ENCODE data around the gene PSTPIP2. TPM values are rescaled to one million over a fixed set of nuclear protein-coding genes. Genes with fewer than 3 reads are reported as not detected.
"Not testable (repeated sequence)": the region's sequence is repeated elsewhere in the genome, so short reads cannot be mapped to it uniquely, and the experiment has no call there.

PSTPIP2 gene
- total RNA-seq, 2 donors from 2014 or later, result 5.7 to 8.9 TPM

DNA sequence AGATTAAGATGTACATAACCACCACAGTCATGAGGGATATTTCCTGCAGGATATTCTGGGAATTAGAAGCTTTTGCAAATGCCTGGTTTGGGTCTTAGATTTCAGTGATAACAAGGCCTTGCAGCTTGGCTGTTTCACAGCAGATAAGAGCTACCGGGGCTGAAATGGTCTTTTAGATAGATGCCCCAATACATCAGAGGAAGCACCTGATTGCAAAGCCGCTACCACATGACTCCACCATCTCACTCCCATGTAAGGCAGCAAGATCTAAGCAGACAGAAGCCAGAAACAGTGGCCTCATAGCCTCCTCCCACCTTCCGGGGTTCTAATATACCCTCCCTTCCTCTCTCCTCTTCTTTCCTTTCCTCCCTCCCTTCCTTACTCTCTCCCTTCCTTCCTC, 73.8 kb downstream of the PSTPIP2 start:
- intact Hi-C loops (cut with DNase I), result loop anchor here in 1 of 2 donors (10.0 kb wide), 1 partner anchor 67 kb away; no protein-coding TSS in a partner anchor
- DNase-seq (ENCODE audit: low spot score), result no peak

DNA sequence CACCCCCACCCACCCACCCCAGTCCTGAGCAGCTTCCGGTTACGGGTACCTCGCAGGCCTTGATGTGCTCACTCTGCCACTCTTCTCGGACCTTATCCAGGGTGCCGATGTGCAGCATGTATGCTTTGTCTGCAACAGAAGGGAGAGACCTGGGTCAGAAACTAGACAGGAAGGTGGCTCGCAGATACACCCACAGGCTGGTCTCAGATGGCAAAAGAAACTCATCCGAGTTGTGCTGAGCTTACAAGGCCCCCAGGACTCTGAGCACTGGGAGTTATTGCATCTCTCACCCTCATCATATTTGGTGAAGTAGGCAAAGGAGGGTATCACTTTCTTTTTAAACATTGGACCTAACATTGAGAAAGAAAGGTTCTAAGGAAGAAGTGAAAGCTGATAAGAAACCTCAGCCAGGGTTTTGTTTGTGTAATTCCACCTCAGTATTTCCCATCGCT, 74.3 kb downstream of the PSTPIP2 start:
- DNase-seq (ENCODE audit: low spot score), result no peak
- intact Hi-C loops (cut with DNase I), result loop anchor here in 1 of 2 donors (10.0 kb wide), 1 partner anchor 67 kb away; no protein-coding TSS in a partner anchor

GRCh38 chr18:45995461-45995860, 76.6 kb downstream of the PSTPIP2 start:
- no peak for DNase-seq (ENCODE audit: low spot score)
- intact Hi-C loops (cut with DNase I), result loop anchor here in 1 of 2 donors (10.0 kb wide), 1 partner anchor 69 kb away; no protein-coding TSS in a partner anchor

GRCh38 chr18:45993438-45993837, 78.6 kb downstream of the PSTPIP2 start:
- intact Hi-C loops (cut with DNase I), result loop anchor here in 1 of 2 donors (10.0 kb wide), 1 partner anchor 71 kb away; no protein-coding TSS in a partner anchor
- no peak for DNase-seq (ENCODE audit: low spot score)

- DNase-seq (ENCODE audit: low spot score), result not testable (repeated sequence)
- intact Hi-C loops (cut with DNase I), result loop anchor here in 1 of 2 donors (10.0 kb wide), 1 partner anchor 72 kb away; no protein-coding TSS in a partner anchor
Measured at GRCh38 chr18:45992527-45992926, 79.5 kb downstream of the PSTPIP2 start.

- intact Hi-C loops (cut with DNase I), result loop anchor here in 1 of 2 donors (10.0 kb wide), 1 partner anchor 73 kb away; no protein-coding TSS in a partner anchor
- DNase-seq (ENCODE audit: low spot score), result no peak
Measured at GRCh38 chr18:45991788-45992187, 80.3 kb downstream of the PSTPIP2 start.

DNA sequence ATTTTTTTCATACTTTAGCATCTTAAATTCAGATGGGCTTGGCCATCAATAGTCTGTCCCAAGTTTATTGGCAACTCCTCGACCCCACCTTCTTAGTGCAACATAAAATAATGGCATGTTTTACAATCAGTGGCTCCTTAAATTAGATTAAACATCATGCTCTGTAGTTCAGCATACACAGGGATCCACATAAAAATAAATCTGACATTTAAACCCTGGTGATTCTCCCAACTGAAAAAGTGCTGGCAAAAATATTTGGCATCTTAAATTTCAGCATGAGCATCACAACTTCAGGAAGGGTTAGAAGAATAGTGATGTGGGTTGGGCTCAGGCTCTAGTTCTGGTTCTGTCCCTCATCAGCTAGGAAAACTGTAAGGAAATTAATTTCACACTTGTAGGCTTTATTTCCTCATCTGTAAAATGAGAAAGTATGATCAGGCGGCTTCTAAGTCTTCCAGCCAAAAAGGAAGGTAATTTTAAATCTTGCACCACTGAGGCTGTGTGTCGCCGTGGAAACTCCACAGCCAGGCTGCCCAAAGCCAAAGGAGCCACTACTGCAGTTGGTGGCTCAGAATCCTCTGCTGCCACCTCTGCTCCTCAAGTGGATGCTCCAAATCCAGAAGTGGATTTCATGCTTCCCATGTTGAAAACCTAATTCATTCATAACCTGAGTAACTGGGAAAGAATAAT, 87.4 kb downstream of the PSTPIP2 start:
- DNase-seq (ENCODE audit: low spot score), result no peak
- intact Hi-C loops (cut with DNase I), result no loop called here

DNA sequence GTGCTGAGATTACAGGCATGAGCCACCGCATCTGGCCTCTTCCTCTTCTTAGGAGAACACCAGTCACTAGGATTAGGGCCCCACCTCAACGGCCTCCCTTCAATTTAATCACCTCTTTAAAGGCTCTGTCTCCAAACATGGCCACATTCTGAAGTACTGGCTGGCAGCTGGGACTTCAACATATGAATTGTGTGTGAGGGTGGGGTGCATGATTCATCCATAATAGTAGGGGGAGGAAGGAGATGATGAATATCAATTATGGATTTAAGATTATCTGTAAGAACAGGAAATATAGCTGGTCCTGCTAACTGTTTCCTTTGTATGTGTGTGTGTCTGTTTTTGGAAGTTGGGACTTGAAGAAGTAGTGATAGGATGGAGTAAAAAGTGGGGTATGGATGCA, 90.2 kb downstream of the PSTPIP2 start:
- intact Hi-C loops (cut with DNase I), result no loop called here
- DNase-seq (ENCODE audit: low spot score), result no peak

DNA sequence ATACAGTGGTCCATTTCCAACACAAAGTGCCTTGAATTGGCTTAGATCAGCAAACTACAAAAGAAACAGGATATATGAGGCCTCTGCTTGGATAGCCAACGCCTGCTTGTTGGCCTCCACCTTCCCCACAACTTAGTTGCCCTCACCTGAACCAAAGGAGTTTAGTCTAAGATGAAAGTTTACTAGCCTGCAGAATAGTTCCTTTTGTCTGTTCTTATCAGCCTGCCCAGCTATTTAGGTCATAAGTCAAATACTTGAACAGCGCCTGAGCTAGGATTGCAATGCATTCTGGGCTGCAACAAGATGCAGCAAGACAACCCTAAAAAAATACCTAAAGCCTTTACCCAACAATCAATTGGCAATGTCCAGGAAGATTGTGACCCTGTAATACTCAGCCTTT, 91.8 kb downstream of the PSTPIP2 start:
- intact Hi-C loops (cut with DNase I), result no loop called here
- no peak for DNase-seq (ENCODE audit: low spot score)

GRCh38 chr18:45978084-45978483, 94.0 kb downstream of the PSTPIP2 start:
- intact Hi-C loops (cut with DNase I), result no loop called here
- no peak for DNase-seq (ENCODE audit: low spot score)

DNA sequence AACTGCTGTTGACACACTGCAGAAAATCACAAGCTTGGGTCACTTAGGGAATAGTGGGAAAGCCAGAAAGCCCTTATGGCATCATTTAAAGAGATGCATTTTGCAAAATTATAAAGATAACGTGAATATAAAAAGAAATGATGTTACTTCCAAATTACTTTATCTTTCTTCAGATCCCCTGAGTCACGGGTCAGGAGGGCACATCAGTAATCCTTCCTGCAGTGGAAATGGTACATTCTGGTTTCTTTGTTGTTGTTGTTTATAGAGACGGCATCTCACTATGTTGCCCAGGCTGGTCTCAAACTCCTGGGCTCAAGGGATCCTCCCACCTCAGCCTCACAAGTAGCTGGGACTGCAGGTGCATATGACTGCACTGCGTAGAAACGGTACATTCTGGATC, 95.1 kb downstream of the PSTPIP2 start:
- intact Hi-C loops (cut with DNase I), result no loop called here
- DNase-seq (ENCODE audit: low spot score), result no peak

DNA sequence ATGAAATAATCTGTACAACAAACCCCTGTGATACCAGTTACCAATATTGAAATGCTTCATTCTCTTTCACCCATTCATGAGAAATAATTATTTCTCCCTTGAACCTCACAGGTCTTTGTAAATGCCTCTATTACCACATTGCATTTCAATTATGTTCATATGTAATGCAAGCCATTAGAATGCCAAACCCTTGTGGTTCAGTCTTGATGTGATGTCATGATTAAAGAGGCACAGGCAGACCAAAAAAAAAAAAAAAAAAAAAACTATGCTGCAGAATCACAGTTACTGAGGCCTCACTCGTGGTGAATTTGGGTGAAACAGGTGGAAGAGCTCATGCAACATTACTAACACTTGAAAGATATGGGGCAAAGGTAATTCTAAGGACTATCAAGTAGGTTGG, 95.5 kb downstream of the PSTPIP2 start:
- DNase-seq (ENCODE audit: low spot score), result no peak
- intact Hi-C loops (cut with DNase I), result no loop called here

- intact Hi-C loops (cut with DNase I), result no loop called here
- no peak for DNase-seq (ENCODE audit: low spot score)
Measured at GRCh38 chr18:45974088-45974536, 97.9 kb downstream of the PSTPIP2 start.

GRCh38 chr18:45967007-45967706, 104.9 kb downstream of the PSTPIP2 start, which contains the start of gene EPG5:
EPG5 (minus strand) TSS chr18:45967329; CDS start chr18:45967239, 90 bp downstream.
- peak; percentile 98 for DNase-seq (ENCODE audit: low spot score)
- intact Hi-C loops (cut with DNase I), result loop anchor here in 1 of 2 donors (5.0 kb wide), 1 partner anchor 105 kb away; the partner anchor contains the start of gene PSTPIP2

DNA sequence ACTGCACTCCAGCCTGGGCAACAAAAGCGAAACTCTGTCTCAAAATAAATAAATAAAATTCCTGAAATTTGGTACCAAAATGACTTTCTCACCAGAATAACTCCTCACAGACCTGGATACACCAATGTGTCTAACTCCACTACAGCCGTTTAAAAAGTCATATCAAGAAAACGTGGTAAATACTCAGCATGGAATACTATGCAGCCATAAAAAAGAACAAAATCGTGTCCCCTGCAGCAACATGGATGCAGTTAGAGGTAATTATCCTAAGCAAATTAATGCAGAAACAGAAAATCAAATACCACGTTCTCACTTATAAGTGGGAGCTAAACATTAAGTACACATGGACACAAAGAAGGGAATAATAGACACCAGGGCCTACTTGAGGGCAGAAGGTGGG, 107.1 kb downstream of the PSTPIP2 start:
- intact Hi-C loops (cut with DNase I), result loop anchor here in 1 of 2 donors (5.0 kb wide), 1 partner anchor 107 kb away; the partner anchor contains the start of gene PSTPIP2
- not testable (repeated sequence) for DNase-seq (ENCODE audit: low spot score)

GRCh38 chr18:45962866-45963265, 109.2 kb downstream of the PSTPIP2 start:
- intact Hi-C loops (cut with DNase I), result no loop called here
- no peak for DNase-seq (ENCODE audit: low spot score)

DNA sequence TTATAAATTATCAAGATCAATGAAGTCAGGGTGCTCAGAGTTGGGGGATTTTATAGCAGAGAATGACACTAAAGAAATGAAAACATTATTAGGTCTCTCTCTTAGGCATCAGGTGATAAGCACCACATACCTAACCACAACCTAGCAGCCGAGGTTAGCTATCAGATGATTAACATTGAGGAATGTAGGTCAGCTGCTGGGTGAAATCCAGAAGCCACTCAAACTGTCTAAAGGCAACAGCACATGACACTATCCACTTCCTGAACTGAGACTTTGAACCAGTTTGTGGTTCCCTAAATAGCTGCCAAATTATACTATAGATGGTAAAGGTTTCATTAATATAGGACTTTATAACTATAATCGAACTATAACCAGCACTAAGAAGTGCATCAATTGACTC, 109.6 kb downstream of the PSTPIP2 start:
- intact Hi-C loops (cut with DNase I), result no loop called here
- no peak for DNase-seq (ENCODE audit: low spot score)

DNA sequence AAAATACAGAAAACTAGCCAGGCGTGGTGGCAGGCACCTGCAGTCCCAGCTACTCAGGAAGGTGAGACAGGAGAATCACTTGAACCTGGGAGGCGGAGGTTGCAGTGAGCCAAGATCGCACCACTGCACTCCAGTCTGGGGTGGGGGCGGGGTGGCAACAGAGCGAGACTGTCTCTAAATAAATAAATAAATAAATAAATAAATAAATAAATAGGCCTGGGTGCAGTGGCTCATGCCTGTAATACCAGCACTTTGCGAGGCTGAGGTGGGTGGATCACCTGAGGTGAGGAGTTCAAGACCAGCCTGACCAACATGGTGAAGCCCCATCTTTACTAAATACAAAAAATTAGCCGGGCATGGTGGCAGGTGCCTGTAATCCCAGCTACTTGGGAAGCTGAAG, 112.6 kb downstream of the PSTPIP2 start:
- DNase-seq (ENCODE audit: low spot score); intact Hi-C loops (cut with DNase I): not testable (repeated sequence)

DNA sequence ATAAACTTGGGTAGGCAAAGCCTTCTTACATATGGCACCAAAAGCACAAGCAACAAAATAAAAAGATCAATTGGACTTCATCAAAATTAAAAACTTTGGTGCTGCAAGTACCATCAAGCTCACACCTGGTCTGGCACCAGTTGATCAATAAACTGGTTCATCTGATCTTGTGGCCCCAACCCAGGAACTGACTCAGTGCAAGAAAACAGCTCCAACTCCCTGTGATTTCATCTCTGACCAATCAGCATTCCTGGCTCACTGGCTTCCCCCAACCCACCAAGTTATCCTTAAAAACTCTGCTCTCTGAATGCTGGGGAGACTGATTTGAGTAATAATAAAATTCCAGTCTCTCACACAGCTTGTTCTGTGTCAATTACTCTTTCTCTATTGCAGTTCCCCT, 113.3 kb downstream of the PSTPIP2 start:
- intact Hi-C loops (cut with DNase I), result no loop called here
- DNase-seq (ENCODE audit: low spot score), result no peak

GRCh38 chr18:45958027-45958426, 114.0 kb downstream of the PSTPIP2 start:
- intact Hi-C loops (cut with DNase I), result no loop called here
- DNase-seq (ENCODE audit: low spot score), result no peak
